GM13977 (cell line): Measurements from ENCODE around the gene BCAS3.

ENCODE experiments used
- DNase-seq: peaks from one replicate; pipeline ENCODE4 v3.0.0; 2012; ENCODE audit warnings: low spot score
- in situ Hi-C: fragments of 300-500 bp; cut with MboI; formaldehyde crosslinking; loops from one replicate; pipeline ENCODE4 v1.12.0; 2022; ENCODE audit warnings: low sequenced_read_pairs, low pct_unique_long_range_greater_than_20kb, mixed read lengths, inconsistent platforms; ENCODE audit not compliant: unreplicated experiment
- TF ChIP-seq, protein P1 (sequence below): IDR thresholded peaks from 2 replicates; pipeline ENCODE4 v1.5.1; 2012; ENCODE audit warnings: mild to moderate bottlenecking, control low read depth; ENCODE audit not compliant: insufficient read depth; ENCODE audit errors: extremely low read depth, missing control alignments

The BCAS3 gene

DNA sequence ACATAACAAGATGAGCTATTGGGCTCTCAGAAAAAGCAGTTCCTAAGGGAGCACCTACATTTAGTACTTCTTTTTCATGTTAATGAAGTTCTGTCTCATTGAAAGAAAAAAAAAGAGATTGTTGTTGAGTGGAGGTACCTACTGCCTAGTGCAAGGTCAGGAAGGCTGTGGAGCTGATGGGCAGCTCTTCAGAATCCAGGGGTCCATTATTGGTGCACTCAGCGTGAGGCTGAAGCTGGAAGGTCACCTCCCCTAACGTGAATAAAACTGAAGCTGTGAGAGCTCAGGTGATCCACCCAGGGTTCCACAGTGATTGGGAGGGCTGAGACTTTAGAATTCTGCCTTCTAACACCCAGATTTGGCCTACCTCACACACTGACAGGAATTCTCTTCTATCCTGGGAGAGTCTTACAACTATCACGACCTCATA is 568.1 kb downstream of the BCAS3 start:
- TF ChIP-seq, protein P1, sequence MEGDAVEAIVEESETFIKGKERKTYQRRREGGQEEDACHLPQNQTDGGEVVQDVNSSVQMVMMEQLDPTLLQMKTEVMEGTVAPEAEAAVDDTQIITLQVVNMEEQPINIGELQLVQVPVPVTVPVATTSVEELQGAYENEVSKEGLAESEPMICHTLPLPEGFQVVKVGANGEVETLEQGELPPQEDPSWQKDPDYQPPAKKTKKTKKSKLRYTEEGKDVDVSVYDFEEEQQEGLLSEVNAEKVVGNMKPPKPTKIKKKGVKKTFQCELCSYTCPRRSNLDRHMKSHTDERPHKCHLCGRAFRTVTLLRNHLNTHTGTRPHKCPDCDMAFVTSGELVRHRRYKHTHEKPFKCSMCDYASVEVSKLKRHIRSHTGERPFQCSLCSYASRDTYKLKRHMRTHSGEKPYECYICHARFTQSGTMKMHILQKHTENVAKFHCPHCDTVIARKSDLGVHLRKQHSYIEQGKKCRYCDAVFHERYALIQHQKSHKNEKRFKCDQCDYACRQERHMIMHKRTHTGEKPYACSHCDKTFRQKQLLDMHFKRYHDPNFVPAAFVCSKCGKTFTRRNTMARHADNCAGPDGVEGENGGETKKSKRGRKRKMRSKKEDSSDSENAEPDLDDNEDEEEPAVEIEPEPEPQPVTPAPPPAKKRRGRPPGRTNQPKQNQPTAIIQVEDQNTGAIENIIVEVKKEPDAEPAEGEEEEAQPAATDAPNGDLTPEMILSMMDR, result no peak
- DNase-seq, result no peak
- in situ Hi-C loops, result no loop called here

DNA sequence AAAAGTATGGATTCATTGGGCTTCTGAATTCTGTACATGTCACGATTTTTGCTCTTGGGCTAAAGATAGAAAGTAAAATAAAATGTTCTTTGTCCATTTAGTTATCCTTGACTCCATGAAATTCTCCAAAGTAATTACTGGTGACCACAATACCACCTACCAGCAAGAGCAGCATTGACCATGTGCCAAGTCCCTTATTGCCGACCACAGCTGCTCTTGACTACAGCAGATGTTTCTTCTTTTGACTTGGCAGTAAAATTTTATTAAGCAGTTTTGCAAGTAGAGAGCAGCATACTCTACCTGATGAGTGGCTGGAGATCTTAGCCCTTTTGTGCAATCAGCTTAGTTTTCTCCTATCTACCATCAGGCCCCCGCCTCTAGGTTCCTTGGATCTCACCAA is 569.8 kb downstream of the BCAS3 start:
- TF ChIP-seq, protein P1, result no peak
- in situ Hi-C loops, result no loop called here
- no peak for DNase-seq

DNA sequence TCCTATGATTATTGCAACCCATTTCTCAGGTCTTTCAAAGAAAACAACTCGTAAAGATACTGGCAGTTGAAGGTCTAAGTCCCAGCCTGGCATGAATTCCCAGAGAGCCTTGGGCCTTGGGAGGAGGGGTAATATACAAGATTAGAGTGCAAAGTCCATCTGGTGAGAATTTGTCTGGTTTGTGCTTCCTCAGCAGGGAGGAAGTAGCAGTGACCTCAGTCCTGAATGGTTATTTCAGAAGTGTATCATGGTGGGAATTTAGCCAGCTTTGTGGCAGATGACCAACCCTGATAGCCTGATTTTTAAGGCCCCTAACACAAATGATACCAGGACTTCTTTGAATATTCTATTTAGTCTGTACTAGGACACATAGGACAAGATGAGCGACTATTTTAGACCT is 570.7 kb downstream of the BCAS3 start:
- TF ChIP-seq, protein P1, result no peak
- in situ Hi-C loops, result no loop called here
- no peak for DNase-seq

DNA sequence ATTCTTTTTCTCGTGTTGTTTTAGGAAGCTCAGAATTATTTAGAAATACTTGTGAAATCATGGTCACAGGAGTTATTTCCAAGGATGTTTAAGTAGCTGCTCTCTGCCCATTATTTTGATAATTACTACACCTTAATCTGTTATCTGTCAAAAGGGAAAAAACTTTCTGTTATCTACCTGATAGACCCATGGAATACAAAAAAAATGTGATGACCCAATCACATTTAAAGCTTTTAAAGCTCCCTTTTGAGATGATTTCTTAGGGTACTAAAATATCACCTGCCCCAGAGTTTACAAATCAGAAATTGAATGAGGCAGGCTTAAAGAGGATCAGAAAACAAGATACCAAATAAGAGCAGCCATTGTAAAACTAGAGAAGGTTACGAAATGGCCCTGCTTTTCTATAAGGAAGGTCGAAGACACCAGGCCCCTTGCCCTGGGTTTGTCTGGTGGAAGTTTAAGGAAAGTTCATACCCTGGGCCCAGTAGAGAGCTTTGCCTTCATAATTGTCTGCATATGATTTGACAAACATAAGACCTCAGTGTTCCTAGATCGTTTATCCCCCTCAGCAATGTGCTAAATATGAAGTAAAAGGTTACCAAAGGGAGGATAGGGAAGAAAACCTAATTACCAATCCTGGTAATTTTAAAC is 572.1 kb downstream of the BCAS3 start:
- no peak for DNase-seq
- TF ChIP-seq, protein P1, result no peak
- in situ Hi-C loops, result no loop called here

DNA sequence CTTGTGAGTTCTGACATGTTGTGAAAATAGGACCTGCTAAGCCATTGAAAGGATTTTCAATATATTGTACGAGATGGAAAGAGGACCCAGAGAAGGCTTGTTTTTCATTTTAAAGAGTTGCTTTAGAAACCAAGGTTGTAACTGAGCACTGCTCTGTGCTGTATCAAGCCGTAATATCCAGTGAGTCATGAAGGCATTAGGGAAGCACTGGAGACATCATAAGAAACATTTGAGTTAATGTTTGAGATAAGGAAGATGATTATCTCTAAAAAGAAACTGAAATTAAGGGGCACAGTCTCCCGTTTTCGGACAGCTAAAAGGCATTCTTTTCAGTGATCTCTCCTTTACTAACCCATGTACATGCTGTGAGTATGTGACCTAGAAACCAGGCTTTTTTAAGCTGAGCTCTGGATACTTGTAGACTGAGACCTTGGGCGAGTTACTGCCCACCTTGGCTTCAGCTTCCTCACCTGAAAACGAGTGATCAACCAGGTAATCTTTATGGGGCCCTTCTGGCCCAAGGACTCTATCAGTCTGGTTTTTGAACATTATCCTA is 572.8 kb downstream of the BCAS3 start:
- TF ChIP-seq, protein P1, result no peak
- no peak for DNase-seq
- in situ Hi-C loops, result no loop called here

DNA sequence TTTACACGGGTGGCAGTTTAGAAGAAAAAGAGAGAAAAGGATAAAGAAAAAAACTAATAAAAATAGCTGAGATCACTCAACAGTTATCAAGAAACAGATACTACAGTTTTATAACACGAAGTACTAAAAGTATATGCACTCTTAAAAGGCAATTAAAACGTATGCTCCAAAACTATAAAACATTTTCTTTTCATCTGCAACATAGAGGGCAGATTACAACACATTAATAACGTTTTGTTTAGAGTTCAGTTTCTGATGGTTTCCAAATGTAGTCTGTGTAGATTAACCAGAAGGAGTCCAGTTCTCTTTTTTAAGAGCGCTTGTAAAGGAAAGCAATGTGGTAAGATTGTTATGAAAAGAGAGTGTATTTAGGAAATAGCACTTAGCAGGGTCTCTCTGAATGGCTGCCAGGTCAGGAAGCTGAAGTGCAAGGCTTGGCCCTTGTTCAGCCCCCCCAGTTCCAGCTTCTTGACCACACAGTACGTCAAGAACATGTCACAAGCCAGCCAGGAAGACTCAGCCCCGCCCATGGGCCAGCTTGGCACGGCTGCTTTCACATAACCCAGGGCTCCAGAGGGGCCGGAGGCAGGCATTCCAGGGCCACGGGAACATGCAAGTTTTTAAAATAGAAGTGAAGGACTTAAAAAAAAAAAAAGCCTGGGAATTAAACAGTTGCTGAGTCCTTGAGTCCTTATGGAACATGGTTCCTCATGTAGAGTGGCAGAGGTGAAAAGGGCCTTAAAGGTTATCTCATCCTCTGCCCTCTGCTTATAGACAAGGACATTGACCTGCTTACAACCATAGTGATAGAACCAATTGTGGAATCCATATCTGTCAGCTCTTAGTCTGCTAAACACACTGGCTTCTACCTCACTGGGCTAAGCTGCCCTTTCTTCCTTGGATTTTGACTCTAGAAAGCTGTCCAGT is 574.6 kb downstream of the BCAS3 start:
- TF ChIP-seq, protein P1, result no peak
- no peak for DNase-seq
- in situ Hi-C loops, result no loop called here
